GM19467 (cell line): Measurements from ENCODE around the gene PARD3.
"Not testable (repeated sequence)": the region's sequence is repeated elsewhere in the genome, so short reads cannot be mapped to it uniquely, and the experiment has no call there.

Source experiments
- ATAC-seq: cut with Tn5 transposase; IDR thresholded peaks from one replicate; pipeline ENCODE4 v1.9.1; 2021; ENCODE audit warnings: mild to moderate bottlenecking, moderate library complexity; ENCODE audit not compliant: unreplicated experiment

The PARD3 gene

GRCh38 chr10:34719328-34719727, 95.8 kb downstream of the PARD3 start:
- ATAC-seq: no peak

- ATAC-seq: no peak
These were observed 97.7 kb downstream of the PARD3 start for GRCh38 chr10:34717429-34717828.

- ATAC-seq: peak; percentile 65
These were observed 98.1 kb downstream of the PARD3 start for GRCh38 chr10:34716958-34717357.

- ATAC-seq: no peak
These were observed 98.9 kb downstream of the PARD3 start for GRCh38 chr10:34716234-34716633.

GRCh38 chr10:34715511-34716187, 99.4 kb downstream of the PARD3 start:
- no peak for ATAC-seq

- no peak for ATAC-seq
These were observed 101.2 kb downstream of the PARD3 start for GRCh38 chr10:34713875-34714274.

- ATAC-seq: no peak
These were observed 103.6 kb downstream of the PARD3 start for GRCh38 chr10:34711500-34711899.

GRCh38 chr10:34710391-34710751, 104.7 kb downstream of the PARD3 start:
- no peak for ATAC-seq

- ATAC-seq: no peak
These were observed 105.3 kb downstream of the PARD3 start for GRCh38 chr10:34709637-34710390.

GRCh38 chr10:34707656-34708055, 107.4 kb downstream of the PARD3 start:
- no peak for ATAC-seq

- ATAC-seq: not testable (repeated sequence)
These were observed 108.1 kb downstream of the PARD3 start for GRCh38 chr10:34706992-34707391.

GRCh38 chr10:34706147-34706546, 108.9 kb downstream of the PARD3 start:
- ATAC-seq: no peak

- no peak for ATAC-seq
These were observed 109.5 kb downstream of the PARD3 start for GRCh38 chr10:34705563-34705962.

- no peak for ATAC-seq
These were observed 110.4 kb downstream of the PARD3 start for GRCh38 chr10:34704526-34705184.

- no peak for ATAC-seq
These were observed 112.1 kb downstream of the PARD3 start for GRCh38 chr10:34702982-34703381.

- no peak for ATAC-seq
These were observed 112.8 kb downstream of the PARD3 start for GRCh38 chr10:34702093-34702937.

- no peak for ATAC-seq
These were observed 113.9 kb downstream of the PARD3 start for GRCh38 chr10:34701194-34701593.

- ATAC-seq: not testable (repeated sequence)
These were observed 114.3 kb downstream of the PARD3 start for GRCh38 chr10:34700752-34701151.

GRCh38 chr10:34699904-34700517, 115.1 kb downstream of the PARD3 start:
- no peak for ATAC-seq

- ATAC-seq: no peak
These were observed 116.1 kb downstream of the PARD3 start for GRCh38 chr10:34698979-34699378.
